A549 (cell line): ENCODE data around the gene RAI14. TPM values are rescaled to one million over a fixed set of nuclear protein-coding genes. Genes with fewer than 3 reads are reported as not detected.

Experiments
- ATAC-seq, 2 experiments: fragments of 200-7000 bp in 1 of 2; fragments of >200 bp in 1 of 2; cut with Nextera tagmentation in 1 of 2; cut with Tn5 transposase in 1 of 2; 3 replicates each; pipeline versions ENCODE4 v1.8.0 to v1.9.1; 2018 to 2020; ENCODE audit warnings: mild to moderate bottlenecking in 1 of 2, moderate library complexity in 1 of 2
- CTCF ChIA-PET: fragments of 300-600 bp; sonication (Branson Sonifier 250); formaldehyde crosslinking; extraction: SDS; loops from one replicate; lab custom pipeline; 2021; ENCODE audit warnings: antibody characterized with exemption, inconsistent platforms; lab: Yijun Ruan, JAX
- POLR2A ChIA-PET: fragments of 350-600 bp; formaldehyde crosslinking; extraction: SDS; loops from one replicate; lab custom pipeline; 2021; ENCODE audit warnings: antibody characterized with exemption, inconsistent platforms; lab: Yijun Ruan, JAX
- DNase-seq, 2 experiments: peaks; one replicate each; pipeline versions ENCODE4 v3.0.0 to v3.0.0-alpha.2; 2011 to 2016; ENCODE audit warnings: low read depth in 1 of 2, low spot score in 1 of 2
- FAIRE-seq: peaks from 2 replicates; lab custom pipeline; 2011; peaks lifted over from hg19 to GRCh38; lab: Jason Lieb, UNC
- H3K27ac ChIP-seq, 2 experiments: fragments of >200 bp; sonication (Bioruptor Twin); formaldehyde crosslinking; 3 replicates each; pipeline ENCODE4 v1.5.1; 2016 to 2017
- H3K4me1 ChIP-seq: fragments of >200 bp; sonication (Bioruptor Twin); formaldehyde crosslinking; 3 replicates; pipeline ENCODE4 v1.6.1; 2016
- H3K4me2 ChIP-seq: fragments of >200 bp; sonication (Bioruptor Twin); formaldehyde crosslinking; 3 replicates; pipeline ENCODE4 v1.6.1; 2016
- H3K4me3 ChIP-seq: fragments of >200 bp; sonication (Bioruptor Twin); formaldehyde crosslinking; 3 replicates; pipeline ENCODE4 v1.5.1; 2016
- H3K9me3 ChIP-seq: fragments of >200 bp; sonication (Bioruptor Twin); formaldehyde crosslinking; 3 replicates; pipeline ENCODE4 v1.6.1; 2016
- BHLHE40 ChIP-seq: IDR thresholded peaks from 2 replicates; pipeline ENCODE4 v1.6.1; 2012; ENCODE audit warnings: low read depth, low read length, inconsistent platforms
- CBX8 ChIP-seq: fragments of 200-600 bp; sonication (generic); IDR thresholded peaks from 2 replicates; pipeline ENCODE4 v1.6.1; 2016
- EHF ChIP-seq: fragments of 250-450 bp; sonication (Bioruptor Pico); IDR thresholded peaks from 2 replicates; pipeline ENCODE4 v1.5.0; 2020; ENCODE audit warnings: mild to moderate bottlenecking
- EHMT2 ChIP-seq: fragments of 200-600 bp; sonication (generic); IDR thresholded peaks from 2 replicates; pipeline ENCODE4 v1.6.1; 2016; ENCODE audit warnings: antibody characterized with exemption, low read depth, mild to moderate bottlenecking, moderate library complexity
- GATA3 ChIP-seq: IDR thresholded peaks from 2 replicates; pipeline ENCODE4 v1.6.1; 2012; ENCODE audit warnings: borderline replicate concordance
- HDAC2 ChIP-seq: fragments of 200-600 bp; sonication (generic); IDR thresholded peaks from 2 replicates; pipeline ENCODE4 v1.6.1; 2016
- HEYL ChIP-seq: fragments of 250-450 bp; sonication (Bioruptor Pico); IDR thresholded peaks from 2 replicates; pipeline ENCODE4 v1.8.0; 2021; ENCODE audit warnings: mild to moderate bottlenecking, moderate library complexity
- JUN ChIP-seq, 2 experiments: fragments of >200 bp; sonication (Bioruptor Twin); formaldehyde crosslinking; IDR thresholded peaks; 2 replicates in 1 of 2; 3 replicates in 1 of 2; pipeline ENCODE4 v1.6.1; 2016 to 2017
- KDM1A ChIP-seq: fragments of 200-600 bp; sonication (generic); IDR thresholded peaks from 2 replicates; pipeline ENCODE4 v1.6.1; 2016; ENCODE audit warnings: low read depth, mild to moderate bottlenecking
- KDM5A ChIP-seq: fragments of 200-600 bp; sonication (generic); IDR thresholded peaks from 2 replicates; pipeline ENCODE4 v1.6.1; 2016; ENCODE audit warnings: antibody characterized with exemption, mild to moderate bottlenecking
- MAZ ChIP-seq: fragments of 150-350 bp; IDR thresholded peaks from 2 replicates; pipeline ENCODE4 v1.6.1; 2014; ENCODE audit warnings: antibody characterized with exemption, low read depth, low read length, borderline replicate concordance
- NFE2L2 ChIP-seq: fragments of 150-350 bp; conservative IDR thresholded peaks from 2 replicates; pipeline ENCODE4 v1.6.1; 2014; ENCODE audit warnings: low read length
- NPAS2 ChIP-seq: fragments of 250-450 bp; sonication (Bioruptor Pico); IDR thresholded peaks from 2 replicates; pipeline ENCODE4 v1.8.0; 2022; ENCODE audit warnings: mild to moderate bottlenecking, moderate library complexity, borderline replicate concordance
- PHF8 ChIP-seq: fragments of 200-600 bp; sonication (generic); IDR thresholded peaks from 2 replicates; pipeline ENCODE4 v1.6.1; 2016; ENCODE audit warnings: low read depth, mild to moderate bottlenecking, antibody characterized with exemption, moderate library complexity, borderline replicate concordance
- RARB ChIP-seq: fragments of 250-450 bp; sonication (Bioruptor Pico); IDR thresholded peaks from 2 replicates; pipeline ENCODE4 v1.8.0; 2021; ENCODE audit warnings: mild to moderate bottlenecking, moderate library complexity
- RCOR1 ChIP-seq: fragments of 150-350 bp; IDR thresholded peaks from 2 replicates; pipeline ENCODE4 v1.6.1; 2014; ENCODE audit warnings: antibody characterized with exemption, low read length, low read depth
- SMC3 ChIP-seq: fragments of >200 bp; sonication (Bioruptor Twin); formaldehyde crosslinking; IDR thresholded peaks from 3 replicates; pipeline ENCODE4 v1.6.1; 2018; ENCODE audit warnings: inconsistent platforms
- TFCP2L1 ChIP-seq: fragments of 250-450 bp; sonication (Bioruptor Pico); IDR thresholded peaks from 2 replicates; pipeline ENCODE4 v1.5.0; 2021; ENCODE audit warnings: mild to moderate bottlenecking
- TP53 ChIP-seq: fragments of 250-450 bp; sonication (Bioruptor Pico); IDR thresholded peaks from 2 replicates; pipeline ENCODE4 v1.5.0; 2021; ENCODE audit warnings: mild to moderate bottlenecking, moderate library complexity
- ZFP36 ChIP-seq: fragments of 450-650 bp; IDR thresholded peaks from 2 replicates; pipeline ENCODE4 v1.6.1; 2014; ENCODE audit warnings: borderline replicate concordance; ENCODE audit not compliant: partially characterized antibody
- ZNF302 ChIP-seq: fragments of 250-450 bp; sonication (Bioruptor Pico); IDR thresholded peaks from 2 replicates; pipeline ENCODE4 v1.9.0; 2021; ENCODE audit warnings: inconsistent platforms, mild to moderate bottlenecking, moderate library complexity
- WGBS: methylation state at CpG from one replicate; pipeline ENCODE4 v1.1.6; 2017; ENCODE audit errors: missing lambda C conversion rate; 5-methylcytosine and 5-hydroxymethylcytosine counted together
- polyA plus RNA-seq, 4 experiments: library from polyadenylated mRNA; depleted of rRNA in 3 of 4; stranded (reverse); fragments of >200 nt; fragmentation: RNase III in 1 of 4; extraction: RNeasy Plus Mini Kit Qiagen cat#74134 plus additional on column Dnase treatment in 1 of 4; gene quantifications; 2 replicates in 3 of 4; 3 replicates in 1 of 4; pipeline ENCODE4 v1.2.3, GENCODE V29; 2011 to 2017
- TF ChIP-seq, protein P1 (sequence below): fragments of 250-450 bp; sonication (Bioruptor Pico); IDR thresholded peaks from 2 replicates; pipeline ENCODE4 v1.5.0; 2020; ENCODE audit warnings: low read depth, mild to moderate bottlenecking, moderate library complexity
- TF ChIP-seq, protein P2 (sequence below): IDR thresholded peaks from 2 replicates; pipeline ENCODE4 v1.6.1; 2012

RAI14 gene
- polyA plus RNA-seq, 2 of the 4 experiments (the other 2 are of a cell fraction), result 71.9 to 97.7 TPM

DNA sequence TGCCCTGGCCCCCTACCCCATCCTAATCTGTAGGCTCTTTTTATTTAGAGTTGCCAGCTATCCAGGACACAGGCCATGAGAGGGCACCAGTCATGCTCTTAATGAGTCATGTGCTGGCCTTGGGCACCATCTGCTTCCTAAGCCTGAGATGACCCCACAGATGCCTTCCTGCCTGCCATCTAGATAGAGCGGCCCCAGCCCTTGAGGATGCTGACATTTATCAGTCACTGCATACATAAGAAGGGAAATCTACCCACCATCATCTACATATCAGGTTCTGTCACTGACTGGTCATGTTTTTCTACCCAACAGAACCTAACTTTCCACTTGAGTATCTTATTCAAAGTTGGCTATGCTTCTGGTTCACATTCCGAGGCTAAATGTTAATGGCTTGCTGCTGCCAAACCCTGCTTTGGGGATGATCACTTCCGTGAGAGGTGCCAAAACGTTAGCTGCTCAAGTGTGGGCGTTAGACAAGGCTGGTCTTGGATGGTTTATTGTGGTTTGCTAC, 132.9 kb downstream of the RAI14 start:
- no peak for FAIRE-seq
- DNase-seq, result peak in 1 of 2 experiments; percentile 29
- Histone ChIP-seq H3K4me2 (no peak overlapping the region), H3K4me3 (no peak overlapping the region), H3K9me3 (no peaks in the 10 kb centered on the region), H3K4me1 (no peaks in the 10 kb centered on the region; the same call in 2 of the 3 replicates), H3K27ac (no peak overlapping the region)
- 96% methylated on average over 5 of the region's 5 CpGs for WGBS
- TF ChIP-seq EHMT2 (no peak), HEYL (CRISPR knock-in tag) (no peak), RCOR1 (no peak), NPAS2 (CRISPR knock-in tag) (no peak), HDAC2 (no peak), EHF (CRISPR knock-in tag) (no peak), NFE2L2 (no peak), ZFP36 (no peak), MAZ (no peak), TP53 (CRISPR knock-in tag) (no peak), ZNF302 (CRISPR knock-in tag) (no peak)
- POLR2A ChIA-PET, result no interaction called here
- CTCF ChIA-PET, result interaction anchor here (1.5 kb wide), 1 partner anchor 278 kb away, joined by 3 read pairs; no protein-coding TSS in a partner anchor
- peak; percentile 50 to 65; a peak in 3 of 6 replicates for ATAC-seq

DNA sequence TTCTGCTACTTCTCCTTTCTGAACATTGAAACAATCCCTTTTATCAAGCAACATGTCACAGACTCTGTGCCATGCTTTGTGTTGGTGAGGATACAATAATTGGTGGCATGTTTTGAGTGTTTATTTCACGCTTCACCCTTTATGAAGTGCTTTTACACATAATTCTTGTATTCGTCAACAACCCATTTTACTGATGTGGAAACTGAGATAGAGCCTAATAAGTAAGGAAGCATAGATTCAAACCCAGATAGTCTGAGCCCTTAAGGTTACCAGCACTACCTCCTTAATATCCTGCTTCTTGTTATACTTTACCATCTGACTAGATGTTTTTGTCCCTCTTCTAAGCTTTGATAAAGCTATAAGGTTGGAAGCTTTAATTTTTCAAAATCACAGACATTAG, 133.5 kb downstream of the RAI14 start:
- Histone ChIP-seq H3K4me3 (no peak overlapping the region), H3K4me1 (no peaks in the 10 kb centered on the region; the same call in 2 of the 3 replicates)
- WGBS, result 100% methylated on average over 2 of the region's 2 CpGs
- DNase-seq, result no peak
- TF ChIP-seq KDM1A, result peak; percentile 88; the same call in 1 of the 2 replicates
- no peak for TF ChIP-seq GATA3
- TF ChIP-seq, all 56 proteins: peak for 1
- CTCF ChIA-PET, result interaction anchor here (1.5 kb wide), 1 partner anchor 279 kb away, joined by 3 read pairs; no protein-coding TSS in a partner anchor
- POLR2A ChIA-PET, result no interaction called here
- H3K27ac ChIP-seq, result no peak overlapping the region
- no peak overlapping the region for H3K4me2 ChIP-seq
- FAIRE-seq, result no peak
- no peaks in the 10 kb centered on the region for H3K9me3 ChIP-seq
- no peak for ATAC-seq

DNA sequence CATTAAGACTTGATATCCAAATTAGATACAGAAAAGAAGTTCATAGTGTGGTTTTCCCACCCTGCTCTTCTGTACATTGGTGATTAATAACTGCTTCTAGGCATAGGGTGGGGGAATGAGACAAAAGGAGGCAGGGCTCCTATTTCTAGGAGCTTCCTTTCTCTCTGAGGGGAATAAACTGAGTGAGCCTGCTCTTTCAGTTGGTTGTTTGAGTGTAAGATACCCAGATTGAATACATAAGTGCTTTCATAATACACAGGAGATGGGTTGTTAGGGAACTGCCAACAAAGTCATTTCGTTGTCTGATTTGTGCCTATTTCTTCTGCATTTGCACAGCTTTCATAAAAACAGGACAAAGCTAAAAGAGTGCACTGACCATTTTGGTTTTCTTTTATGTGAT, 133.9 kb downstream of the RAI14 start:
- WGBS, result 68% methylated on average over 1 of the region's 1 CpG
- CTCF ChIA-PET, result interaction anchor here (1.5 kb wide), 1 partner anchor 279 kb away, joined by 3 read pairs; no protein-coding TSS in a partner anchor
- Histone ChIP-seq H3K4me3 (no peak overlapping the region), H3K9me3 (no peaks in the 10 kb centered on the region), H3K27ac (no peak overlapping the region), H3K4me2 (no peak overlapping the region), H3K4me1 (no peaks in the 10 kb centered on the region; the same call in 2 of the 3 replicates)
- POLR2A ChIA-PET, result no interaction called here
- ATAC-seq, result no peak
- FAIRE-seq, result no peak
- TF ChIP-seq EHF (CRISPR knock-in tag) (no peak), BHLHE40 (no peak), GATA3 (no peak), NPAS2 (CRISPR knock-in tag) (no peak), CBX8 (no peak), ZNF302 (CRISPR knock-in tag) (no peak), PHF8 (no peak), RARB (CRISPR knock-in tag) (no peak), SMC3 (no peak), KDM5A (no peak), ZFP36 (no peak), TFCP2L1 (CRISPR knock-in tag) (no peak), HDAC2 (no peak), JUN (IDR thresholded peaks at IDR 0.05) (no peak)
- TF ChIP-seq, protein P1, sequence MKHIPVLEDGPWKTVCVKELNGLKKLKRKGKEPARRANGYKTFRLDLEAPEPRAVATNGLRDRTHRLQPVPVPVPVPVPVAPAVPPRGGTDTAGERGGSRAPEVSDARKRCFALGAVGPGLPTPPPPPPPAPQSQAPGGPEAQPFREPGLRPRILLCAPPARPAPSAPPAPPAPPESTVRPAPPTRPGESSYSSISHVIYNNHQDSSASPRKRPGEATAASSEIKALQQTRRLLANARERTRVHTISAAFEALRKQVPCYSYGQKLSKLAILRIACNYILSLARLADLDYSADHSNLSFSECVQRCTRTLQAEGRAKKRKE (CRISPR knock-in tag), result no peak
- TF ChIP-seq, protein P2, sequence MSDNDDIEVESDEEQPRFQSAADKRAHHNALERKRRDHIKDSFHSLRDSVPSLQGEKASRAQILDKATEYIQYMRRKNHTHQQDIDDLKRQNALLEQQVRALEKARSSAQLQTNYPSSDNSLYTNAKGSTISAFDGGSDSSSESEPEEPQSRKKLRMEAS, result no peak
- DNase-seq, result no peak
